Breast epithelium (tissue), 4 donors: Measurements from ENCODE around the gene FAM98C. TPM values are rescaled to one million over a fixed set of nuclear protein-coding genes. Genes with fewer than 3 reads are reported as not detected.
A peak's percentile ranks its signal among the peaks of the same experiment; 100 is the strongest.

Experiments used
- DNase-seq, 2 donors: peaks; one replicate each; pipeline ENCODE4 v3.0.0-alpha.2; 2019; ENCODE audit warnings: low spot score in 2 of 2
- H3K27ac ChIP-seq, 2 donors: fragments of 200-600 bp; sonication (generic) in 1 of 2; one replicate each; pipeline ENCODE4 v1.5.1; 2016 to 2019; ENCODE audit warnings: mild to moderate bottlenecking in 1 of 2
- H3K27me3 ChIP-seq, 2 donors: fragments of 200-600 bp; sonication (generic) in 1 of 2; one replicate each; pipeline versions ENCODE4 v1.5.1 to v1.6.0; 2017 to 2019; ENCODE audit warnings: control low read depth in 1 of 2, mild to moderate bottlenecking in 1 of 2
- H3K36me3 ChIP-seq: fragments of 200-600 bp; one replicate; pipeline ENCODE4 v1.5.1; 2019
- H3K4me1 ChIP-seq, 2 donors: fragments of 200-600 bp; sonication (generic); one replicate each; pipeline ENCODE4 v1.5.1; 2016 to 2019; ENCODE audit warnings: control low read depth in 1 of 2
- H3K4me3 ChIP-seq, 3 donors: fragments of 200-600 bp; sonication (generic); 1 replicate in 2 of 3; 2 replicates in 1 of 3; pipeline ENCODE4 v1.5.1; 2016 to 2019; ENCODE audit warnings: mild to moderate bottlenecking in 3 of 3, moderate library complexity in 2 of 3
- H3K9me3 ChIP-seq, 2 donors: fragments of 200-600 bp; sonication (generic) in 1 of 2; one replicate each; pipeline ENCODE4 v1.5.1; 2016 to 2019; ENCODE audit warnings: control low read depth in 1 of 2
- CTCF ChIP-seq, 3 donors: fragments of 450-650 bp; IDR thresholded peaks; one replicate each; pipeline ENCODE4 v1.5.1; 2016 to 2017; ENCODE audit warnings: antibody characterized with exemption in 3 of 3, mild to moderate bottlenecking in 3 of 3, moderate library complexity in 3 of 3
- POLR2A ChIP-seq: fragments of 450-650 bp; IDR thresholded peaks from one replicate; pipeline ENCODE4 v1.6.1; 2016; ENCODE audit warnings: antibody characterized with exemption, mild to moderate bottlenecking, moderate library complexity
- POLR2AphosphoS5 ChIP-seq, 3 donors: sonication (generic); formaldehyde crosslinking; IDR thresholded peaks; one replicate each; pipeline ENCODE4 v1.6.1; 2017; ENCODE audit warnings: antibody characterized with exemption in 3 of 3
- intact Hi-C: fragments of 100-400 bp; cut with DNase I; formaldehyde crosslinking; loops from one replicate; pipeline ENCODE4 v1.15.1; 2023; ENCODE audit warnings: low total_unique reads
- total RNA-seq, 3 donors: library from RNA; depleted of rRNA; stranded (reverse); fragments of >200 nt; gene quantifications; one replicate each; pipeline ENCODE4 v1.1.0, GENCODE V29; 2016

Gene FAM98C
- total RNA-seq, 3 donors from 2014 or later: 21.1 to 32.6 (median 22.9) TPM

- intact Hi-C loops: no loop called here
Measured at GRCh38 chr19:38374332-38375097, 28.4 kb upstream of the FAM98C start, which contains the start of gene PSMD8. Gene PSMD8 (plus strand): TSS chr19:38374571. CDS start chr19:38374602, 31 bp downstream.

GRCh38 chr19:38375098-38375493 is 27.8 kb upstream of the FAM98C start:
- TF ChIP-seq POLR2A (no peak), POLR2AphosphoS5 (IDR thresholded peaks at IDR 0.05) (no peak), CTCF (IDR thresholded peaks at IDR 0.05) (no peak)
- no peaks in the 10 kb centered on the region for H3K9me3 ChIP-seq
- H3K36me3 ChIP-seq: no peaks in the 10 kb centered on the region
- H3K4me3 ChIP-seq: peak overlapping the region; percentile 75 to 90 (median 87)
- peaks cover 7 to 12% of the 10 kb centered on the region in 2 donors for H3K4me1 ChIP-seq
- intact Hi-C loops: no loop called here
- DNase-seq: no peak
- peak overlapping the region; percentile 92 for H3K27ac ChIP-seq
- H3K27me3 ChIP-seq: no peaks in the 10 kb centered on the region

More at GRCh38 chr19:38374332-38375097, 28.4 kb upstream of the FAM98C start, which contains the start of gene PSMD8:
- Histone ChIP-seq H3K36me3 (no peaks in the 10 kb centered on the region), H3K4me3 (peak within 1 kb of the TSS; percentile 75 to 90 (median 87)), H3K27ac (peak within 1 kb of the TSS; percentile 92), H3K9me3 (no peaks in the 10 kb centered on the region), H3K27me3 (no peaks in the 10 kb centered on the region), H3K4me1 (peaks cover 7 to 12% of the 10 kb centered on the region in 2 donors)
- TF ChIP-seq POLR2A (peak; percentile 87), CTCF (IDR thresholded peaks at IDR 0.05) (no peak), POLR2AphosphoS5 (IDR thresholded peaks at IDR 0.05) (peak; percentile 91 to 97 (median 96))
- peak; percentile 99 for DNase-seq

GRCh38 chr19:38375748-38376147 is 27.1 kb upstream of the FAM98C start:
- no peak for DNase-seq
- peak overlapping the region; percentile 75 to 90 (median 87) for H3K4me3 ChIP-seq
- no peaks in the 10 kb centered on the region for H3K27me3 ChIP-seq
- intact Hi-C loops: no loop called here
- no peaks in the 10 kb centered on the region for H3K9me3 ChIP-seq
- H3K36me3 ChIP-seq: peaks cover under 1% of the 10 kb centered on the region
- H3K27ac ChIP-seq: no peak overlapping the region
- no peak for TF ChIP-seq POLR2AphosphoS5 (IDR thresholded peaks at IDR 0.05)
- peaks cover 7 to 12% of the 10 kb centered on the region in 2 donors for H3K4me1 ChIP-seq

- peaks cover 4% of the 10 kb centered on the region for H3K36me3 ChIP-seq
- H3K27ac ChIP-seq: no peak overlapping the region
- intact Hi-C loops: no loop called here
- peak overlapping the region in 1 of 3 donors; percentile 87 for H3K4me3 ChIP-seq
- TF ChIP-seq POLR2A: no peak
- TF ChIP-seq POLR2AphosphoS5 (IDR thresholded peaks at IDR 0.05): no peak
- TF ChIP-seq CTCF (IDR thresholded peaks at IDR 0.05): no peak
- no peaks in the 10 kb centered on the region for H3K9me3 ChIP-seq
- peaks cover 7 to 12% of the 10 kb centered on the region in 2 donors for H3K4me1 ChIP-seq
- no peak for DNase-seq
- no peaks in the 10 kb centered on the region for H3K27me3 ChIP-seq
Measured at GRCh38 chr19:38376576-38376975, 26.3 kb upstream of the FAM98C start.

GRCh38 chr19:38377052-38377451 is 25.8 kb upstream of the FAM98C start:
- H3K4me1 ChIP-seq: peaks cover 7 to 12% of the 10 kb centered on the region in 2 donors
- intact Hi-C loops: no loop called here
- H3K27ac ChIP-seq: no peak overlapping the region
- H3K4me3 ChIP-seq: no peak overlapping the region
- H3K9me3 ChIP-seq: no peaks in the 10 kb centered on the region
- no peak for DNase-seq
- peaks cover 4% of the 10 kb centered on the region for H3K36me3 ChIP-seq
- H3K27me3 ChIP-seq: no peaks in the 10 kb centered on the region
- TF ChIP-seq CTCF (IDR thresholded peaks at IDR 0.05): no peak
- TF ChIP-seq POLR2AphosphoS5 (IDR thresholded peaks at IDR 0.05): no peak
- TF ChIP-seq POLR2A: no peak
